ENCODE measurements around the gene AGBL4.

AGBL4 gene

DNA sequence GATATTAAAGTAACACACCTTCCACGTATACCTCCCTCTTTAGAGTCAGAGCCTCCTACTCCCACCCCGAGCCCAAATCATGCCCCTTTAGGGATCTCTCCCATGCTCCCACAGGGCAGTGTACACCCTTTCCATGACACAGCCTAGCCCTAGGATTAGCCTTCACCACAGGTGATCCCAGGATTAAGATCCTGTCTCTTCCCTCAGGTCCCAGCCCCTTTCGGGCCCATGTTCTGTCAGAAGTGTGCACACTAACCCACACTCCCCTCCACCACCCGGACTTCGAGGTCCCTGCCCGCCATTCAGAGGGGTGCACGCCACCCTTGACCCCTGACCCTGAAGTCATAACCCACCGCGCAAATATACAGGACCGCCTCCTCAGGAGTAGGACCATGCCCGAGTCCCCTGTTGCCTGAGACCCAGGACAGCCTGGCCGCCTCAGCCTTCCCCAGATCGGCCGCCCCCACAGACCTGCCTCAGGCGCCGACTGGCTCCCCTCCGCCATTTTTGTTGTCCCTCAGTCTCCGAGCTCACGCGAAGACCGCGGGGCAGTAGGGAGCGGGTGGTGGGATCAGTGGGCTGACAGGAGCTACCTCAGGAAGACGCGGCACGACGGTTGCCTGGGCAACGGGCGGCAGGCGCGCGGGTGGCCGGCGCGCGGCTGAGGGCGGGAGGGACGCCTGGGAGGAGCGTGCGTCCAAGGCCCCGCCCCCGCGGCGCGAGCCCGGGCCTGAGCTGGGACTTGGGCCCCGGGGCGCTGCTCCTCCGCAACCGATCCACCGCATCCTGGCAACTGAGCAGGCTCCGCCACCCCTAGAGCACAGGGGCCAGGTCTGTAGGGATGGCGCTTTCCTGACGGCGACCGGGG lies at the start of gene AGBL4:
Gene AGBL4, minus strand, starts transcription at position 663 of the 868 bp plus-strand sequence.
- H3K4me3 ChIP-seq (ENCODE audit: low read depth, low read length), result peak within 1 kb of the TSS; percentile 49
- ChIA-PET CTCF (interaction anchor here (0.7 kb wide), 1 partner anchor 10 kb away, joined by 4 read pairs; no protein-coding TSS in a partner anchor), POLR2A (interaction anchor here (0.7 kb wide), 1 partner anchor 12 kb away, joined by 3 read pairs; no protein-coding TSS in a partner anchor)
- H3K4me1 ChIP-seq (ENCODE audit: control insufficient read depth, insufficient read depth, low read length), result no peaks in the 10 kb centered on the region
- H3K27ac ChIP-seq (ENCODE audit: extremely low read depth, low read depth, low read length), result no peak within 1 kb of the TSS; the same call in 1 of the 2 replicates
- TF ChIP-seq BCL11A (tag by site-specific recombination; IDR thresholded peaks at IDR 0.05; ENCODE audit: low read depth) (no peak), ZEB2 (tag by site-specific recombination; IDR thresholded peaks at IDR 0.05) (no peak), ZNF561 (tag by site-specific recombination; IDR thresholded peaks at IDR 0.05; ENCODE audit: borderline replicate concordance) (0 out of 2 replicates have a peak, but pooled peaks have one; percentile 51), ZFHX2 (tag by site-specific recombination; conservative IDR thresholded peaks at IDR 0.05) (peak; percentile 70), ZNF426 (tag by site-specific recombination; IDR thresholded peaks at IDR 0.05) (no peak), ZNF76 (tag by site-specific recombination; IDR thresholded peaks at IDR 0.05; ENCODE audit: borderline replicate concordance, low read depth) (peak; percentile 66), SCRT2 (tag by site-specific recombination; IDR thresholded peaks at IDR 0.05) (0 out of 2 replicates have a peak, but pooled peaks have one; percentile 24), ZBTB17 (tag by site-specific recombination; IDR thresholded peaks at IDR 0.05) (0 out of 2 replicates have a peak, but pooled peaks have one; percentile 11), ZBTB48 (tag by site-specific recombination; IDR thresholded peaks at IDR 0.05) (peak; percentile 66), GLI2 (tag by site-specific recombination; IDR thresholded peaks at IDR 0.05; ENCODE audit: borderline replicate concordance, low read depth) (no peak), ZBTB20 (tag by site-specific recombination; IDR thresholded peaks at IDR 0.05) (peak; percentile 87), ZNF335 (tag by site-specific recombination; conservative IDR thresholded peaks at IDR 0.05) (peak; percentile 83), ZNF777 (tag by site-specific recombination; IDR thresholded peaks at IDR 0.05; ENCODE audit: borderline replicate concordance) (0 out of 2 replicates have a peak, but pooled peaks have one; percentile 17), YY1 (tag by site-specific recombination; IDR thresholded peaks at IDR 0.05) (peak; percentile 55; the same call in 1 of the 2 replicates), ZNF610 (tag by site-specific recombination; IDR thresholded peaks at IDR 0.05; ENCODE audit: borderline replicate concordance) (no peak), ZNF660 (tag by site-specific recombination; IDR thresholded peaks at IDR 0.05) (0 out of 2 replicates have a peak, but pooled peaks have one; percentile 35)
- TF ChIP-seq, protein P1, sequence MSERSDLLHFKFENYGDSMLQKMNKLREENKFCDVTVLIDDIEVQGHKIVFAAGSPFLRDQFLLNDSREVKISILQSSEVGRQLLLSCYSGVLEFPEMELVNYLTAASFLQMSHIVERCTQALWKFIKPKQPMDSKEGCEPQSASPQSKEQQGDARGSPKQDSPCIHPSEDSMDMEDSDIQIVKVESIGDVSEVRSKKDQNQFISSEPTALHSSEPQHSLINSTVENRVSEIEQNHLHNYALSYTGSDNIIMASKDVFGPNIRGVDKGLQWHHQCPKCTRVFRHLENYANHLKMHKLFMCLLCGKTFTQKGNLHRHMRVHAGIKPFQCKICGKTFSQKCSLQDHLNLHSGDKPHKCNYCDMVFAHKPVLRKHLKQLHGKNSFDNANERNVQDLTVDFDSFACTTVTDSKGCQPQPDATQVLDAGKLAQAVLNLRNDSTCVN (tag by site-specific recombination; optimal IDR thresholded peaks at IDR 0.05), result peak; percentile 50
- H3K9me3 ChIP-seq (ENCODE audit: control insufficient read depth, insufficient read depth, low read depth, low read length), result no peaks in the 10 kb centered on the region
- H3K36me3 ChIP-seq (ENCODE audit: control insufficient read depth in 2 of 2, insufficient read depth in 1 of 2, low read length in 2 of 2), result no peaks in the 10 kb centered on the region

GRCh38 chr1:50066806-50067205 lies 43.1 kb upstream of the AGBL4 start:
- H3K36me3 ChIP-seq (ENCODE audit: control insufficient read depth in 2 of 2, insufficient read depth in 1 of 2, low read length in 2 of 2), result no peaks in the 10 kb centered on the region
- H3K27ac ChIP-seq (ENCODE audit: extremely low read depth, low read depth, low read length), result no peak overlapping the region
- CTCF ChIA-PET, result interaction anchor here (0.6 to 0.7 kb wide), 2 partner anchors 14 to 538 kb away, joined by 4 read pairs; no protein-coding TSS in a partner anchor
- no peaks in the 10 kb centered on the region for H3K9me3 ChIP-seq (ENCODE audit: control insufficient read depth, insufficient read depth, low read depth, low read length)
- TF ChIP-seq ZNF670 (tag by site-specific recombination; IDR thresholded peaks at IDR 0.05; ENCODE audit: low read depth) (no peak), ZNF416 (tag by site-specific recombination; IDR thresholded peaks at IDR 0.05) (no peak), ZNF112 (tag by site-specific recombination; IDR thresholded peaks at IDR 0.05) (no peak), ZBTB7A (tag by site-specific recombination; IDR thresholded peaks at IDR 0.05; ENCODE audit: low read depth) (no peak)
- POLR2A ChIA-PET, result no interaction called here
- no peaks in the 10 kb centered on the region for H3K4me1 ChIP-seq (ENCODE audit: control insufficient read depth, insufficient read depth, low read length)
- no peak overlapping the region for H3K4me3 ChIP-seq (ENCODE audit: low read depth, low read length)

Measured in HEK293 (cell line).